Embryonic facial prominence (tissue), 1 donor: ENCODE results near the gene GRIN2C.
"Not testable (repeated sequence)": the region's sequence is repeated elsewhere in the genome, so short reads cannot be mapped to it uniquely, and the experiment has no call there.

Source experiments
- DNase-seq: peaks from one replicate; pipeline ENCODE4 v3.0.0-alpha.2; 2016; ENCODE audit errors: extremely low spot score

Gene GRIN2C

GRCh38 chr17:74859459-74860228, at the start of gene GRIN2C:
TSS of gene GRIN2C (minus strand) at chr17:74859885. CDS start at chr17:74855092, 4,793 bp downstream.
- DNase-seq = no peak

GRCh38 chr17:74909097-74909496, 49.4 kb upstream of the GRIN2C start:
- DNase-seq = not testable (repeated sequence)

- no peak for DNase-seq
These were observed 47.3 kb upstream of the GRIN2C start for GRCh38 chr17:74907012-74907411.

DNA sequence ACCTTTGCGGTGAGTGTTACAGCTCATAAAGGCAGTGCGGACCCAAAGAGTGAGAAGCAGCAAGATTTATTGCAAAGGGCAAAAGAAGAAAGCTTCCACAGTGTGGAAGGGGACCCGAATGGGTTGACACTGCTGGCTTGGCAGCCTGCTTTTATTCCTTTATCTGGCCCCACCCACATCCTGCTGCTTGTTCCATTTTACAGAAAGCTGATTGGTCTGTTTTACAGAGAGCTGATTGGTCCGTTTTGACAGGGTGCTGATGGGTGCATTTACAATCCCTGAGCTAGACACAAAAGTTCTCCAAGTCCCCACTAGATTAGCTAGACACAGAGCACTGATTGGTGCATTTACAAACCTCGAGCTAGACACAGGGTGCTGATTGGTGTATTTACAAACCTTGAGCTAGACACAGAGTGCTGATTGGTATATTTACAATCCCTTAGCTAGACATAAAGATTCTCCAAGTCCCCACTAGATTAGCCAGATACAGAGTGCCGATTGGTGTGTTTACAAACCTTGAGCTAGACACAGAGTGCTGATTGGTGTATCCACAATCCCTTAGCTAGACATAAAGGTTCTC, 46.6 kb upstream of the GRIN2C start:
- DNase-seq = not testable (repeated sequence)

DNA sequence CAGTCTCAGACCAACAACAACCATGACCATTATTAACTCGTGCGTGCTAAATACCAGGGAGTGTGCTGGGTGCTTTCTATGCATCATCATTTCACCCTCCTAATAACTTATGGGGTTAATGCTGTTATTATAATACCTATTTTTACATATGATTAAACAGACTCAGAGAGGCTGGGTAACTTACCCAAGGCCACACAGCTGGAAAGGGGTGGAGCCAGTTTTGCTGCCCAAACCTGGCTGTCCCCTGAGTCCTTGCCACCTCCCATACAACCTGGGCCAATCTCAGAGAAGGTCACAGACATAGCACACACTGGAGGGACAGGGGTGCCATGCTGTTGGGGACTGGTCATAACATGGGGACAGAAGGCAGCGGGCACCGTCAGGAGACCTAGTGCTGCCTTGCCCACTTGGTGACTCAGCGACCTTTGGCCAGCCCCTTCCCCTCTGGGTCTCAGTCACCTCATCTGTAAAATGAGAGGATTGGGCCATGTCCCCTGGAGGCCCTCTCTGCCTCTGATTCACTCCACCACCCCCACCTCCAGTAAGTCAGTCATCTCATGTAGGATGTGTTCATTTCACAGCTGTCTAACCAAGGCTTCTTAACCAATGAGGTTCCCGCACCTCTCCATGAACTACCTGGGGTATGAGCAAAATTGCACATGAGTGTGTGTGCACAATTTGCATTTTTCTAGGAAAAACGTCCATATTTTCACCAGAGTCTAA, 45.2 kb upstream of the GRIN2C start:
- DNase-seq = no peak

- no peak for DNase-seq
These were observed 44.0 kb upstream of the GRIN2C start for GRCh38 chr17:74903671-74904070.

GRCh38 chr17:74903034-74903433, 43.3 kb upstream of the GRIN2C start:
- DNase-seq = no peak

GRCh38 chr17:74901353-74902135, 41.9 kb upstream of the GRIN2C start:
- no peak for DNase-seq

DNA sequence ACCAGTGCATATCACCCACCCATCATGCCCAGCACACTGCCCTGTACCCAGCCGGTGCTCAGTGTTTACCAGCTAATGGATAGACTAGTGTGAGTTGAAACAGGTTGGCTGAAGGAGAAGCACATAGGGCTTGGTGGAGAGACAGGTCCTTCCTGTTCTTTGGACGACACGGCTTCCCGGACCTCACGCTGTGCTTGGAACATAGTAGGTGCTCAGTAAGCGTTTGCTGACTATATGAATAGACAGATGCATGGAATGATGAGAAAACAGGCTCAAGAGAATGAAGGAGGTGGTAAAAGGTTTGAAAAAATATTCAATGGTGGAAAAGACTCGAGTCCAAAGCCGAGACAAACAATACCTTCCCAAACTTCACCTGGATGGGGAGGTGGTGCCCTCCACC, 40.5 kb upstream of the GRIN2C start:
- DNase-seq = no peak

DNA sequence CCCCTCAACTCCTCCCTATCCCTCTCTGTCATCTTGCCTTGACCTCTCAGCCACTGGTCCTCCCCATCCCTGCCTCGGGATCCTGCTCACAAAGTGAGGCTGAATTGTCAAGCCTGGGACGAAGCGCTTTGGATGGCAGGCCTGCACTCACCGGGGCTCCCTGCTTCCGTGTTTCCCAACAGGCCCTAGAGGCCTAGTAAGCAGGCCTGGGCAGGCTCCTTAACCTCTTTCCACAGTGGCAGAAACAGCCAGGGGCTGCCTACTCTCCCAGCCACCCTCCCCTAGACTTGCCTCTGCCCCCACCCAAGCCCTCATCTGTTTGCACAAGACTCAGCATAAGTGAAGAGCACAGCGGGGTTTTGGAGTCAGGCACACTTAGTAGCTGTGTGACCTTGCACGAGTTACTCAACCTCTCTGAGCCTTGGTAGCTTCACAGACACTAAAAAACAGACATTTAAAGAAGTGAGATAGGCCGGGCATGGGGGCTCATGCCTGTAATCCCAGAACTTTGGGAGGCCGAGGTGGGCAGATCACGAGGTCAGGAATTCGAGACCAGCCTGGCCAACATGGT, 38.8 kb upstream of the GRIN2C start:
- DNase-seq = no peak

- no peak for DNase-seq
These were observed 34.4 kb upstream of the GRIN2C start for GRCh38 chr17:74893936-74894671.

DNA sequence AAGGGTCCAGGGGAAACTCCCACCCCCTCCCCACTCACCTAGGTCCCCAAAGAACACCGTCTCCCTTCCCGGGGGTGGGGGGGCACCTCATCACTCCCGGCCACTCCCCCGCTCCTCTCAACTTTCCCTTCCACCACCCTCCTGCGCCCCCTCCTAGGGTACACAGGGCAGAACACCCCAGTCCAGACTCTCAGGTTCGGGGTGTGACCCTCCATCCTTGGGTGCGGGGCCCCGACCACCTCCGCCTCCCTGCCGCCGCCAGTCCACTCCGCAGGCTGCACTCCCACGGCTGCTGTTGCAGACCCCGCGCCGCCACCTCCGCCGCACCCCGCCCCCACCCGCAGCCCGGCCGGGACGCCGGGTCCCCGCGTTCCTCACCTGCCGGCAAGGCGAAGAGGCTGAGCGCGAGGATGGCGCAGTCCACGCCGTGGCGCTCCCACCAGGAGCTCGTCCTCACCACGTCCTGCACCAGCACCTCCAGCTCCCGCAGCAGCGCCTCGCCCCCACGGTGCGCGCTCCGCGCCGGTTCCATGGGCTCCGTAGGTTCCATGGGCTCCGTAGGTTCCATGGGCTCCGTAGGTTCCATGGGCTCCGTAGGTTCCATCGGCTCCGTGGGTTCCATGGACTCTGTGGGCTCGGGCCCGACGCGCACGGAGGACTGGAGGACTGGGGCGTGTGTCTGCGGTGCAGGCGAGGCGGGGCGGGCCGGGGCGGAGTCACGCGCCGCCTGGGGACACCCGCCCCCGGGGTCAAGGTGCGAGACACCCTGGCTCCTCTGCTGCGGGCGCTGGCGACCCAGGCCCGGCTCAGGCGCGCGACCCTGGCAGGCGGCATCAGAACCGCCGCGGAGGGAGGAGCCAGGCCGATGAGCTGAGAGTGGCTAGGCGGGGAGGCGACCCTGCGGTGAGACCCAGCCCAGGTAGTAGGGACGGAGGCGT, 33.6 kb upstream of the GRIN2C start, which contains the start of gene FADS6:
FADS6 (minus strand) TSS at position 660 of the 938 bp plus-strand sequence; CDS start at position 622, 38 bp downstream.
- no peak for DNase-seq

DNA sequence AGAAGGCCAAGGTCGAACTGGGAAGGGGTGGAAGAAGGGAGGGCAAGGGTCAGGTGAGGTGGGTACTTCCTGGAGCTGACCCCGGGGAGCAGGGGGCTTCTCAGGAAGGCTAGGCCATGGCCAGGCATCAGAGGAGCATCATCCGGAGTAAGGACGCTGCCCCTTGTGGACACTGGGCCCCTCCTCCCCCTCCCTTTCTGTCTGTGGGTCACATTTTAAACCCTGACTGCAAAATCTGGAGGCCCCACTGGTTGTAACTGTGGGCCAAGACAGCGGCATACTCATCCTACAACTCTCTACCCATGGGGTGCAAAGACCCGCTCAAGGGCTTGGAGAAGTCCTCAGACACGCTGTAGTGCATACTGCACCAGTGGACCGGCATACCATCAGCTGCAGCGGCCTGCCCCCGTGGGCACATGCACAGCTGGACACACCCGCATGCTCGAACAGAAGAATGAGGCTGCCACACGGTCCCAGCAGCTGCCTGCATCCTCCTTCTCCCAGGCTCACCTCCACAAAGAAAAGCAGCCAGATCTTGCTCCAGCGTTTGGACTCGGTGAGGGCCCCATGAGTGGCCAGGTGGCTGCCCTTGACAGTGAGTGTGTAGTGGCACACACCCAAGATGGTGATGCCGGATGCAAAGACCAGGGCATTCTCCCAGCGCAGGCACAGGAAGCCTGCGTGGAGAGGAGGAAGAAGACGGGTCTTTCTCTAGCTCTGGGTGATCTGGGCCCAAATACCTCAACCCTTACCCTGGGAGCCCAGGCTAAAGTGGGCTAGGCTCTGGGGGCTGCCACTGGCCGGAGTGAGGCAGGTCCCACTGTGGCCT, 32.5 kb upstream of the GRIN2C start:
- DNase-seq = no peak

DNA sequence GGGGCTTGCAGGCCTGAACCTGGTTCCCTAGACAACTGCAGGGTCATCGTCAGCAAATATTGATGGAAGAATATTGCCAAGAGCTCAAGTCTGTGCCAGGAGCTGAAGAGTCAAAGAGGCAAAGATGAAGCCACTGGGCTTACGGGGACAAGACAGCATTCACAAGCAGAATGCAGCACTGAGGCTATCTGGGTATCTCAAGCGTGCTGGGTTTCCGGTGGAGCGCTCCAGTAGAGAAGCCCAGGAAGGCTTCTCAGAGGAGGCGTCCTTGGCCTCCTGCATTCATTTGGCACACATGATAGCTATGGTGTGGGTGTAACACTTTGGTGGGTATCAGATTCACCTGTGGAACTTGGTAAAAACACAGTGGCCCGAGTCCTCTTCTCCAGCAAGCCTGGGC, 30.9 kb upstream of the GRIN2C start:
- no peak for DNase-seq

DNA sequence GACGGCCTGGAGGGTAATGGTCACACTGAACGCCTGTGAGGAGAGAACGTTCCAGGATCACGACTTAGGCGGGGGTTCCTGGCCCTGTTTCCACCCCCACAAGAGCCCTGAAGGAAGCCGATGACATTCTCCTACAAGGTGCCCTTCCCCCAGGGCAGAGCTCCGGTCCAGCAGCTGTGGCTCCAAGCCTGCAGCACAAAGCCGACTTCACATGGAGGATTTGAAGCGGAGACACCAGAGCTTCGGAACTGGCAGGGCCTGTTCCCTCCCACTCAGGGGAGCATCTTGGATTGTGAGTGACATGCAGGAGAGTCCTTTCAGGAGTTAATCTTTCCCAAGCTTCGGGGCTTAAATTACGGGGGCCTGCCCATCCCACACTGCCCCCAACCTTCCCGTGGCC, 28.8 kb upstream of the GRIN2C start:
- no peak for DNase-seq

DNA sequence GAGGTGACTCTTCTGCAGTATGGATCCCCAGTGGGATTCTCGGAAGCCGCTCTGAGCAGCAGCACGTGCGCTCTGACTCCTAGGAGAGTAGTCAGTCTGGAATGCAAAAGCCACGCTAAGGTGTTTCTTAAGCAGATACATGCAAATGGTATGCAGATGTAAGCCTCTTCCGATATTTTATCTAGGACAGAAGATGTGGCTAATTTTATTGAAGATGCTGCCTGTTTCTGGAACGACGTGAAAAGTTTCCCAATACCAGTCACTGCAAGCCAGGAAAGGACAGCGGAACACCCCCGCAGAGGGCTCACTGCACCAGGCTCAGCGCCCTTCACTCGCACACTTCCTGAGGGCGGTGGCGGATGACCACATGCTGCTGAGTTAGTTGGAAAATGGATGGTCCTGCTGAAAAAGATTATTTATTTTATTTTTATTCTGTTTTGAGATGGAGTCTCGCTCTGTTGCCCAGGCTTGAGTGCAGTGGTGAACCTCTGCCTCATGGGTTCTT, 23.6 kb upstream of the GRIN2C start:
- DNase-seq = no peak

DNA sequence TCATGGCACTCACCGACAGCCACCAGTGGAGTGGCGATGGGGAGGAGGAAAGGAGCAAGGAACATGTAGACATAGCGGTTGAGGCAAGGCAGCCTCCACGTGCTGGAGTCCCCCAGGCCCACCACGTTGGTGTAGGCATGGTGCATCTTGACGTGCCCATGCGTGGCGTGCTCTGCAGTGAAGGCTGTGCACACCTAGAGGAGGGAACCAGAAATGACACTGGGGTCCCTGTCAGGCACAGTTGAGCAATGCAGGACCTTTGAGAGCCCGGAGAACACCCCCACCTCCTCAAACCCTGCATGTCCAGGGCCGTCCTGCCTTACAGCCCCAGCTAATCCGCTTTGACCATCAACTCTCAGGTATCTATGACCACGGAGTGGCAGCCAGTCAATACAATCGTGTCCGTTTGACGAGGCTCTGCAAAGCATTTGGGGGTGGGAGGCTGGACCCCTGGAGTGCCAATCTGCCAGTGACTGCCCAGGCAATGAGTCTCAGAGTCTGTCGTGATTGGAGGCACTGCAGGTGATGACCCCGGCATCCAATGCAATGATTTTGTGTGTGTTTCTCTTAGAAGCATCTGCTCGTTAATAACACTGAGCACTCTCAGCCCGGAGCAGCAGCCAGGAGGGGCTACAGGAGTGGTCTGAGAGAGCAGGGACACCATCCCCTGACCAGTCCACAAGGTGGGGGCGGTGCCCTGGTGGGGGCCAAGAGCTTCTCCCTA, 23.0 kb upstream of the GRIN2C start:
- no peak for DNase-seq

- no peak for DNase-seq
These were observed 21.4 kb upstream of the GRIN2C start for GRCh38 chr17:74881073-74881472.
